GM19043 (cell line): ENCODE results near the gene ASPHD2.

Experiments
- ATAC-seq: cut with Tn5 transposase; IDR thresholded peaks from one replicate; pipeline ENCODE4 v1.9.1; 2021; ENCODE audit warnings: low read depth; ENCODE audit not compliant: unreplicated experiment

The ASPHD2 gene

DNA sequence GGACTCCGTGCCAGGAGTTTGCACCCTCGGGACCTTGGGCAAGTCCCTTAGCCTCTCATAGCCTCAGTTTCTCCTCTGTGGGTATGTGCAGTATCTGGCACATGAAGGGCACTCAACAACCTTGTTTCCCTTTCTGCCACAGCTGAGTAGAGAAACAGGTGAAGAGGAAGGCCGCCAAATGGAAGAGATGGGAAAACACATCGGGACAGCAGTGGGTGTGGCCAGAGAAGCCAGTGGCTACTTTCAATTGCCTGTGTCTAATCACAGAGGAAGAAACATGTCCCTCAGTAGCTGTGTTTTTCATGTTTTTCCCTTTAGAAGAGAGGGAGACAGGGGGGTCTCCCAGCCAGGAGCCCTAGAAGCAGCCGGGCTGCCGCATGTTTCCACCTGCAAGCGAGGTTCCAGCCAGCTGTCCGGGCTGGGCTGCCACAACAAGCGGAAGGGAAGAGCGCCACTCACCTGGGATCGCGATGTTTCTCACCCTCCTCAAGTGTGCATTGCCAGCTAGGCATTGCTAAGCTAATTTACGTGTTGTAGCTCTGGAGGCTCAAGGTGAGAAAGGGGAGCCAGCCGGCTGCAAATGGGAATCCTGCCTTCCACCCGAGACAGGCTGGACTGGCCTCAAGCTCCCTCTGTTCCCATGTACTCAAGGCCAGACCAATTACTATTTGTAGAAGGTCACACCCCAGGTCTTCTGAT is 16.7 kb downstream of the ASPHD2 start:
- no peak for ATAC-seq

GRCh38 chr22:26446808-26447515 is 17.9 kb downstream of the ASPHD2 start:
- ATAC-seq = no peak

- no peak for ATAC-seq
Measured at GRCh38 chr22:26447584-26448329, 18.7 kb downstream of the ASPHD2 start.

DNA sequence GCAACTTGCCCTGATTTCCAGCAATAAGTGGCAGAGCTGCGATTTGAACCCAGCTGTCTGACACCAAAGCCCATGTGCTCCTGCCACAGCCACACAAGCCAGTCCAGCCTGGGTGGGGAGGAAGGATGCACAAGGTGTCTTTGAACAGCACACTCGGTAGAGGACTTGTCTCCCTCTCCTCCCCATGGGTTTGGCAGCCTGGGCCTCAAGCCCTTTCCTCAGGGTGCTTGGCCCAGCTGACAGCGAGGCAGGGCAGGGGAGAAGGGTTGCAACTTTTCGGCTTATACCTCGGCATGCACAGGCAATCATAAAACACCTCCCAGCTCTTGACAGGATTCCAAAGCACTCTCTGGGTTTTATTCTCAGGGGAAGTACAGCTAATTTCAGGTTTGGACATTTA is 19.3 kb downstream of the ASPHD2 start:
- ATAC-seq = no peak

DNA sequence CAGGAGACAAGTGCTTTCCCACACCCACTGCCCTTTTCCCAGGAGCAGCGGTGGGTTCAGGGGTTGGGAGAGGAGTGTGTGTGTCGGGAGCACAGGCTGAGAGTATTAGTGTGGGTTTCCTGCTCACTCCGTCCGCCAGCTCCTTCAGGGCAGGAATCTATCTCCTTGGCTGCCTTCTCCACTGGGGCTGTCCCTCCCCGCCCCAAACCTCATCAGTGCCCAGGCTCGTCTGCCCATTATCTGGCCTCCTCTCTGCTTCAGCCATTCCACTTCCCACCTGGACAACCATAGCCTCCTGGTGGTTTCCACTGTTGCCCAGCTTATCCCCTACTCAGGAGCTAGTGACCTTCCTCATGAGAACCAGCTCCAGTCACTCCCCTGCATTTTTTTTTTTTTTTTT is 19.9 kb downstream of the ASPHD2 start:
- ATAC-seq = no peak

DNA sequence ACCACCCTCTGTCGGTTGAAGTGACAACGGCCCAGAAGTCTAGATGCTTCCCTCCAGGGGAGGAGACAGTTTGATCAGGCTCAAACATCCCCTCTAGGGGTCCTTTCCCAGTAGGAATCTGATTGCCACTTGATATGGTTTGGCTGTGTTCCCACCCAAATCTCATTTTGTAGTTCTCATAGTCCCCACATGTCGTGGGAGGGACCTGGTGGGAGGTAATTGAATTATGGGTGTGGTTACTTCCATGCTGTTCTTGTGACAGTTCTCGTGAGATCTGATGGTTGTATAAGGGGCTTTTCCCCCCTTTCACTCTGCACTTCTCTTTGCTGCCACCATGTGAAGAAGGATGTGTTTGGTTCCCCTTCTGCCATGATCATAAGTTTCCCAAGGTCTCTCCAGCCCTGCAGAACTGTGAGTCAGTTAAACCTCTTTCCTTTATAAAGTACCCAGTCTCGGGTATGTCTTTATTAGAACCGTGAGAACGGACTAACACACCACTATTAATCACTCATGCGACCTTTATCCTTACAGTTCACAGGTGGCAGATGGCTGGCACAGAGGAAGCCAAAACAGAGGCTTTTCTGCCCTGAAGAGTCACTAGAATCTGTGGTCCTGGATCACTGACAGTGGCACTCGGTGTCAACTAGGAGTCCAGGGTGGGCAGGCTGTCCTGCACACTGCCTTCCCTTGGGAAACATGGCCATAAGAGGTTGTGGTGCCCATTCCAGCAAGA is 21.6 kb downstream of the ASPHD2 start:
- ATAC-seq = no peak

- no peak for ATAC-seq
Measured at GRCh38 chr22:26452236-26453016, 23.4 kb downstream of the ASPHD2 start.

- no peak for ATAC-seq
Measured at GRCh38 chr22:26453216-26453615, 24.2 kb downstream of the ASPHD2 start.

DNA sequence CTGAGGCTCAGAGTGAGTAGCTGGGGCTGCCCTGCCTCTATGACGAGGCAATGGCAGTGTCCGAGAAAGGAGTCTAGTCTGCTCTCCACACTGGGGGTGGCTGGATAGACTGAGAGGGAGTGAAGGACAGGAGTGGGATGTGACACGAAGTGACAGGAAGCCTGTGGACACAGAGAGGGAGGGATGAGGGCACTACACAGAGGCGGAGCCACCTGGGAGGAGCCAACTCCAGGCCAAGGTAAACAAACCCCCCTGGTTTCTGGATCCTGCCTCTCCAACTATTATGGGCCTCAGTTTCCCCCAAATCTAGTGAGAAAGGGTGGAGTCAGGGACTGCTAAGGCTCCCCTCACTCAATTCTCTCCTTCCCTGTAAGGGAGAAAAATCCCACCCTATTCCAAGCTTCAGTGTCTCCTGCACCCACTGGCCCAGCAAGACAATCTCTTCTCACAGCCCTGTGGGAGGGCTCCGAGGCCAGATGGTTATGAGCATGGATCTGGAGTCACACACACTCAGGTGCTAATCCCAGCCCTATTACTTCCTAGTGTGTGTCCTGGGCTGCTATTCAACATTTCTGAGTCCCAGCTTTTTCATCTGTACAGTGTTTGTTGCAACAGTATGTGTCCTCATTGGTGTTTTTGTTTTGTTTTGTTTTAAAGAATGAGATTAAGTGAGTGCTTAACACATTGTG is 24.9 kb downstream of the ASPHD2 start:
- no peak for ATAC-seq

- no peak for ATAC-seq
Measured at GRCh38 chr22:26457661-26458272, 28.7 kb downstream of the ASPHD2 start.

DNA sequence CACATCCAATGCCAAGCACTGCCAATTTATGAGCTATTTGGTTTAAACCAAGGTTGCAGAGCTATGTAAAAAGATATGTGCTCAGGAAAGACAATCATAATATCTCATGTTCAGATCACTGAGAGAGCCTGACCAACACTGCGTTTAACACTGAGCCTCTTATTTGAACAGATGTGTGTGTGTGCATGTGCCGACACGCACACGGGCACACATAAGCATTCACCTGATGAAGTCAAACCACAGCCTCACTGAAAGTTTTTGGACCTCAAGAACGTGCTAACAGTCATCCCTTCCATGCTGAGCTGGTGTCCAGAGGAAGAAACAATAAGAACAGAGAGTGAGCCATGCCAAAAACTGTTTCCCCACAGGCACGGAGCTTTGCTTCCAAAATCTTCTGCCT is 31.1 kb downstream of the ASPHD2 start:
- no peak for ATAC-seq

GRCh38 chr22:26461188-26461810 is 32.2 kb downstream of the ASPHD2 start:
- ATAC-seq = no peak

DNA sequence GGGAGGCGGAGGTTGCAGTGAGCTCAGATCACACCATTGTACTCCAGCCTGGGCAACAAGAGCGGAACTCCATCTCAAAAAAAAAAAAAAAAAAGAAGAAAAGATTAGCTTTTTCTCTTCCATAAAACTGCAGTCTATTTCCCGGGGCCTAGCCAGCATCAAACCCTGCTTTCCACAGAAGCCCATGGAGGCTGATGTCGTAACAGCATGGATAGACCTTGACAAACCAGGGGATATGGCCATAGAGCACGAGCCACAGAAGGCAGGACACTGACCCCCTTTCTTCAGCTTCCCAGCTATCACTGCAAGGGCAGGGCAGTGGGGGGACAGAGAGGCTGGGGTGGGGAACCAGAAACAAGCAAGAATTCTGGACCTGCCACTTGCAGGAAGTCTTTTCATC is 33.0 kb downstream of the ASPHD2 start:
- no peak for ATAC-seq

DNA sequence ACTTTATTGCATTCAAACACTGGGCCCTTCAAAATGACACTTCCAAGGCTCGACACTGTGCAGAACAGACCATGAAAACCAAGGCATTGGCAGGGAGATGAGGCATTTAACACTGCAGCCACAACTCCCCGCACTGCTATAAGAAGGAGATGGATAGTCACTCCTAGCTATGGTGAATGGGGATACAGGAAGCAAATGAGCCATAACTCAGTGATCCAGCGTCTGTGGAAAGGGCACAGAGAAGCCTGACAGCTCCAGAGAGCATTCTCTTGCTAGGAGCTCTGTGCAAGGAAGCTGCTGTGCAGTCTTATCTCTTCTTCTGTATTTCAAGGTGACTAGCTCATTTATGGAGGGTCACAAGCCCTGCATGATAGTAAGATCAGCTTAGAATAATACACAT is 33.6 kb downstream of the ASPHD2 start:
- no peak for ATAC-seq

DNA sequence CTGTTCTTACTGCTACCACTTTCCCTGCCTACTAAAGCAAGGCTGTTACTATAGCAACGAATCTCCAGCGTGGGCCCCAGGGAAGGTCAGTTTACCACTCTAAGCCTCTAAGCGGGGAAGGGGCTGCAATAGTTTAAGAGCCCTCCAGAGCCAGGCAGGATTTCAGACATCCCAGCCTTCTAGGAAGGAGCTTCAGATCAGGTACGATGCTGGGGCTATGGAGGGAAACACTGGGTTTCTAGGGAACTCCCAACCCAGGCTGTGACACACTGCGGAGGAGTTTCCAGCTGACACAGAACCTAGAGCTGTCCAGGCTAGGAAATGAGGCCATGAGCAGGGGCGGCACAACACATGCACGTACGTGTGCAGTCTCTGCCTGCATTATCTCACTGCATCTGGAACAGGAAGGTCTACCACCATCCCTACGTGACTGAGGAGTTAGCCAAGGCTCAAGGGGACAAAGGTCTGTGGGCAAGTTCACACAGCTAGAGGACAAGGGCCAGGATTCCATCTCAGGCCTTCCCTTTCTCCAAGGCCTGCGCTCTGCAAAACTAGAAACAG is 34.1 kb downstream of the ASPHD2 start:
- ATAC-seq = no peak

- no peak for ATAC-seq
Measured at GRCh38 chr22:26463688-26464087, 34.6 kb downstream of the ASPHD2 start.

DNA sequence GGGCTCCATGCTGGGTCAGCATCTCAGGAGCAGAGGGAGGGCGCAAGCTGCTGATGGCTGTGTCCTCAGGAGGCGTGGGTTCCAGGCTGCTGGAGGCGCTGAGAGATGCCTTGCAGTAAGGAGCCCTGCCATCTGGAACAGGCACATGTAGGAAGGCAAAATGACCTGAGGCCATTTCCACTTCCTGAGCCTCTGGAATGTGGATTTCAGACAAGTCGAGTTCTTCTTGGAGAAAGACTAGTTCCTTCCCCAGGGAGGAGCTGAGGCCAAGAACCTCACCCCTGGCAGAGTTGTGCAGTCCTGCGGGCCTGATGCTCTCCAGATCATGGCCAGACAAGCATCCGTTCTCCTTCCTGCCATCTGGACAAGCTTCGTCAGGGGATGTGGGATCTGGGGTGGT is 35.3 kb downstream of the ASPHD2 start:
- no peak for ATAC-seq

GRCh38 chr22:26466196-26466595 is 37.1 kb downstream of the ASPHD2 start:
- ATAC-seq = no peak
